WTC11 (cell line): Measurements from ENCODE around the gene PCSK5. TPM values are rescaled to one million over a fixed set of nuclear protein-coding genes. Genes with fewer than 3 reads are reported as not detected.

Experiments used
- ATAC-seq: fragments of 200-7000 bp; cut with Tn5 transposase; 2 replicates; pipeline ENCODE4 v1.10.0; 2021; ENCODE audit warnings: mild to moderate bottlenecking, moderate library complexity
- CTCF ChIA-PET: fragments of 300-600 bp; sonication (Branson Sonifier 250); formaldehyde crosslinking; loops from one replicate; lab custom pipeline; 2021; ENCODE audit warnings: antibody characterized with exemption; lab: Charles Lee
- POLR2A ChIA-PET: fragments of 350-600 bp; sonication (Branson Sonifier 250); formaldehyde crosslinking; loops from one replicate; lab custom pipeline; 2021; ENCODE audit warnings: antibody characterized with exemption; lab: Charles Lee
- DNase-seq: peaks from one replicate; pipeline ENCODE4 v3.0.0; 2021; ENCODE audit warnings: low spot score
- H3K27ac Mint-ChIP-seq: 2 replicates; pipeline ENCODE4 v1.8.0; 2021; ENCODE audit warnings: mixed read lengths
- H3K27me3 Mint-ChIP-seq: 2 replicates; pipeline ENCODE4 v1.8.0; 2021; ENCODE audit warnings: low read depth, mild to moderate bottlenecking, moderate library complexity, mixed read lengths
- H3K36me3 Mint-ChIP-seq: 2 replicates; pipeline ENCODE4 v1.8.0; 2021; ENCODE audit warnings: mixed read lengths
- H3K4me1 Mint-ChIP-seq: 2 replicates; pipeline ENCODE4 v1.8.0; 2022; ENCODE audit warnings: mixed read lengths
- H3K4me3 Mint-ChIP-seq: 2 replicates; pipeline ENCODE4 v1.8.0; 2021; ENCODE audit warnings: mild to moderate bottlenecking, moderate library complexity, mixed read lengths
- H3K9me3 Mint-ChIP-seq: 2 replicates; pipeline ENCODE4 v1.8.0; 2021; ENCODE audit warnings: mixed read lengths
- CBFB ChIP-seq: sonication (generic); formaldehyde crosslinking; IDR thresholded peaks from 2 replicates; pipeline ENCODE4 v1.8.1; 2022; ENCODE audit warnings: mild to moderate bottlenecking, low read depth, missing genetic modification reagents
- ERG ChIP-seq: fragments of 250-450 bp; sonication (Bioruptor Pico); IDR thresholded peaks from 2 replicates; pipeline ENCODE4 v1.8.0; 2021; ENCODE audit warnings: mild to moderate bottlenecking
- ESRRA ChIP-seq: sonication (generic); formaldehyde crosslinking; IDR thresholded peaks from 2 replicates; pipeline ENCODE4 v1.8.1; 2022; ENCODE audit warnings: mild to moderate bottlenecking, missing genetic modification reagents, borderline replicate concordance
- JAZF1 ChIP-seq: fragments of 250-450 bp; sonication (Bioruptor Pico); IDR thresholded peaks from 2 replicates; pipeline ENCODE4 v1.9.0; 2021; ENCODE audit warnings: moderate library complexity, mild to moderate bottlenecking, inconsistent platforms
- JUN ChIP-seq: sonication (generic); formaldehyde crosslinking; IDR thresholded peaks from 2 replicates; pipeline ENCODE4 v1.8.0; 2023; ENCODE audit warnings: mild to moderate bottlenecking, missing genetic modification reagents
- KAT7 ChIP-seq: sonication (generic); formaldehyde crosslinking; IDR thresholded peaks from 2 replicates; pipeline ENCODE4 v1.8.1; 2023; ENCODE audit warnings: missing genetic modification reagents, mild to moderate bottlenecking, borderline replicate concordance
- NR1H2 ChIP-seq: sonication (generic); formaldehyde crosslinking; IDR thresholded peaks from 2 replicates; pipeline ENCODE4 v1.9.0; 2021; ENCODE audit warnings: mild to moderate bottlenecking, moderate library complexity, missing genetic modification reagents
- RORB ChIP-seq: fragments of 250-450 bp; sonication (Bioruptor Pico); IDR thresholded peaks from 2 replicates; pipeline ENCODE4 v1.9.0; 2021; ENCODE audit warnings: mild to moderate bottlenecking
- SMAD3 ChIP-seq: sonication (generic); formaldehyde crosslinking; IDR thresholded peaks from 2 replicates; pipeline ENCODE4 v1.8.0; 2022; ENCODE audit warnings: missing genetic modification reagents, mild to moderate bottlenecking, borderline replicate concordance
- STAT6 ChIP-seq: sonication (generic); formaldehyde crosslinking; conservative IDR thresholded peaks from 2 replicates; pipeline ENCODE4 v1.8.1; 2023; ENCODE audit warnings: mild to moderate bottlenecking, low read depth, missing genetic modification reagents, moderate library complexity
- TCF7 ChIP-seq: sonication (generic); formaldehyde crosslinking; IDR thresholded peaks from 2 replicates; pipeline ENCODE4 v1.8.0; 2022; ENCODE audit warnings: mild to moderate bottlenecking, low read depth, missing genetic modification reagents, moderate library complexity
- ZNF121 ChIP-seq: sonication (generic); formaldehyde crosslinking; IDR thresholded peaks from 2 replicates; pipeline ENCODE4 v1.8.0; 2023; ENCODE audit warnings: missing genetic modification reagents
- ZNF281 ChIP-seq: sonication (generic); formaldehyde crosslinking; IDR thresholded peaks from 2 replicates; pipeline ENCODE4 v1.8.0; 2023; ENCODE audit warnings: mild to moderate bottlenecking, missing genetic modification reagents
- ZNF416 ChIP-seq: fragments of 250-450 bp; sonication (Bioruptor Pico); IDR thresholded peaks from 2 replicates; pipeline ENCODE4 v1.9.0; 2021; ENCODE audit warnings: mild to moderate bottlenecking, inconsistent platforms
- total RNA-seq: library from RNA; stranded (reverse); gene quantifications from 3 replicates; pipeline ENCODE4 v1.2.3, GENCODE V29; 2021
- TF ChIP-seq, protein P1 (sequence below): sonication (generic); formaldehyde crosslinking; IDR thresholded peaks from 2 replicates; pipeline ENCODE4 v1.8.1; 2022; ENCODE audit warnings: mild to moderate bottlenecking, moderate library complexity, missing genetic modification reagents
- TF ChIP-seq, protein P2 (sequence below): fragments of 200-600 bp; IDR thresholded peaks from 2 replicates; pipeline ENCODE4 v1.8.0; 2022; ENCODE audit warnings: antibody characterized with exemption
- TF ChIP-seq, protein P3 (sequence below): sonication (generic); formaldehyde crosslinking; IDR thresholded peaks from 2 replicates; pipeline ENCODE4 v1.8.1; 2023; ENCODE audit warnings: mild to moderate bottlenecking, missing genetic modification reagents, moderate library complexity

The PCSK5 gene
- total RNA-seq, 1 experiment from 2014 or later = 30.6 TPM

GRCh38 chr9:76200315-76200714, 309.8 kb downstream of the PCSK5 start (continued):
- TF ChIP-seq ERG (CRISPR knock-in tag) = no peak
- no peak for TF ChIP-seq ZNF281 (CRISPR knock-in tag)
- no peak for TF ChIP-seq JAZF1 (CRISPR knock-in tag)
- no peak for TF ChIP-seq JUN (CRISPR knock-in tag)
- no peak for TF ChIP-seq ESRRA
- TF ChIP-seq KAT7 (CRISPR knock-in tag) = no peak
- no peak for TF ChIP-seq ZNF416

GRCh38 chr9:76200745-76201144, 310.3 kb downstream of the PCSK5 start:
- no peaks in the 10 kb centered on the region for H3K4me1 Mint-ChIP-seq
- DNase-seq (no peak), ATAC-seq (no peak)
- no peak for TF ChIP-seq SMAD3 (CRISPR knock-in tag)
- TF ChIP-seq, protein P1, sequence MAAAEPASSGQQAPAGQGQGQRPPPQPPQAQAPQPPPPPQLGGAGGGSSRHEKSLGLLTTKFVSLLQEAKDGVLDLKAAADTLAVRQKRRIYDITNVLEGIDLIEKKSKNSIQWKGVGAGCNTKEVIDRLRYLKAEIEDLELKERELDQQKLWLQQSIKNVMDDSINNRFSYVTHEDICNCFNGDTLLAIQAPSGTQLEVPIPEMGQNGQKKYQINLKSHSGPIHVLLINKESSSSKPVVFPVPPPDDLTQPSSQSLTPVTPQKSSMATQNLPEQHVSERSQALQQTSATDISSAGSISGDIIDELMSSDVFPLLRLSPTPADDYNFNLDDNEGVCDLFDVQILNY (CRISPR knock-in tag) = no peak
- TF ChIP-seq CBFB (CRISPR knock-in tag) = no peak
- TF ChIP-seq STAT6 (CRISPR knock-in tag) = no peak
- TF ChIP-seq, protein P2, sequence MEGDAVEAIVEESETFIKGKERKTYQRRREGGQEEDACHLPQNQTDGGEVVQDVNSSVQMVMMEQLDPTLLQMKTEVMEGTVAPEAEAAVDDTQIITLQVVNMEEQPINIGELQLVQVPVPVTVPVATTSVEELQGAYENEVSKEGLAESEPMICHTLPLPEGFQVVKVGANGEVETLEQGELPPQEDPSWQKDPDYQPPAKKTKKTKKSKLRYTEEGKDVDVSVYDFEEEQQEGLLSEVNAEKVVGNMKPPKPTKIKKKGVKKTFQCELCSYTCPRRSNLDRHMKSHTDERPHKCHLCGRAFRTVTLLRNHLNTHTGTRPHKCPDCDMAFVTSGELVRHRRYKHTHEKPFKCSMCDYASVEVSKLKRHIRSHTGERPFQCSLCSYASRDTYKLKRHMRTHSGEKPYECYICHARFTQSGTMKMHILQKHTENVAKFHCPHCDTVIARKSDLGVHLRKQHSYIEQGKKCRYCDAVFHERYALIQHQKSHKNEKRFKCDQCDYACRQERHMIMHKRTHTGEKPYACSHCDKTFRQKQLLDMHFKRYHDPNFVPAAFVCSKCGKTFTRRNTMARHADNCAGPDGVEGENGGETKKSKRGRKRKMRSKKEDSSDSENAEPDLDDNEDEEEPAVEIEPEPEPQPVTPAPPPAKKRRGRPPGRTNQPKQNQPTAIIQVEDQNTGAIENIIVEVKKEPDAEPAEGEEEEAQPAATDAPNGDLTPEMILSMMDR = no peak
- no peak for TF ChIP-seq ZNF121
- TF ChIP-seq NR1H2 = no peak
- no peak for TF ChIP-seq RORB (CRISPR knock-in tag)
- TF ChIP-seq, protein P3, sequence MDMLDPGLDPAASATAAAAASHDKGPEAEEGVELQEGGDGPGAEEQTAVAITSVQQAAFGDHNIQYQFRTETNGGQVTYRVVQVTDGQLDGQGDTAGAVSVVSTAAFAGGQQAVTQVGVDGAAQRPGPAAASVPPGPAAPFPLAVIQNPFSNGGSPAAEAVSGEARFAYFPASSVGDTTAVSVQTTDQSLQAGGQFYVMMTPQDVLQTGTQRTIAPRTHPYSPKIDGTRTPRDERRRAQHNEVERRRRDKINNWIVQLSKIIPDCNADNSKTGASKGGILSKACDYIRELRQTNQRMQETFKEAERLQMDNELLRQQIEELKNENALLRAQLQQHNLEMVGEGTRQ (CRISPR knock-in tag) = no peak
- TF ChIP-seq TCF7 (CRISPR knock-in tag) = no peak
- no peak overlapping the region for H3K27ac Mint-ChIP-seq
- ChIA-PET CTCF (no interaction called here), POLR2A (no interaction called here)
- no peaks in the 10 kb centered on the region; the same call in 1 of the 2 replicates for H3K27me3 Mint-ChIP-seq
- no peak overlapping the region for H3K4me3 Mint-ChIP-seq
- H3K9me3 Mint-ChIP-seq = peaks cover 6% of the 10 kb centered on the region; the same call in 1 of the 2 replicates
- no peaks in the 10 kb centered on the region for H3K36me3 Mint-ChIP-seq
